ENCODE results near the gene NCBP2.

DNA sequence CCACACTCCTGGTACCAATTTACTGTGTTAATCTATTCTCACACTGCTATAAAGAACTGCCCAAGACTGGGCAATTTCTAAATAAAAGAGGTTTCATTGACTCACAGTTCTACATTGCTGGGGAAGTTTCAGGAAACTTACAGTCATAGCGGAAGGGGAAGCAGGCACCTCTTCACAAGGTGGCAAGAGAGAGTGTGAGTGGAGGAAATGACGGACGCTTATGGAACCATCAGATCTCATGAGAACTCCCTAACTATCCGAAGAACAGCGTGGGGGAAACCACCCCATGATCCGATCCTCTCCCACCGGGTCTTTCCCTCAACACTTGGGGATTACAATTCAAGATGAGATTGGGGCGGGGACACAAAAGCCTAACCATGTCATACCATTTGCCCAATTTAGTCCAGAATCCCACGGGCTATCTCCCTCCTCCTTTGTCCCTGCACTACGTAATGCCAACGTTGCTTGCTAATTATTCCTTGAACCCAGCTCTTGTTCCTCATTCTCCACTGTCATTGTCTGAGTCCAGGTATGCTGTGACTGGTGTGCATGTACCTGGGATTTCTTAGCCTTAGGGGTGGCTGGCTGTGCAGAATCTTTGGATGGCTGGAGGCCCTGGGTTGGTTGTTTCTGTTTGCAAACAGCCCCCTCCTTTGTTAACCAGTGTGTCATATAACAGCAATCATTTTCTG lies 22.9 kb upstream of the NCBP2 start:
- no peak for TF ChIP-seq MXI1 (conservative IDR thresholded peaks at IDR 0.05; ENCODE audit: poor library complexity, severe bottlenecking)
- TF ChIP-seq, protein P1, sequence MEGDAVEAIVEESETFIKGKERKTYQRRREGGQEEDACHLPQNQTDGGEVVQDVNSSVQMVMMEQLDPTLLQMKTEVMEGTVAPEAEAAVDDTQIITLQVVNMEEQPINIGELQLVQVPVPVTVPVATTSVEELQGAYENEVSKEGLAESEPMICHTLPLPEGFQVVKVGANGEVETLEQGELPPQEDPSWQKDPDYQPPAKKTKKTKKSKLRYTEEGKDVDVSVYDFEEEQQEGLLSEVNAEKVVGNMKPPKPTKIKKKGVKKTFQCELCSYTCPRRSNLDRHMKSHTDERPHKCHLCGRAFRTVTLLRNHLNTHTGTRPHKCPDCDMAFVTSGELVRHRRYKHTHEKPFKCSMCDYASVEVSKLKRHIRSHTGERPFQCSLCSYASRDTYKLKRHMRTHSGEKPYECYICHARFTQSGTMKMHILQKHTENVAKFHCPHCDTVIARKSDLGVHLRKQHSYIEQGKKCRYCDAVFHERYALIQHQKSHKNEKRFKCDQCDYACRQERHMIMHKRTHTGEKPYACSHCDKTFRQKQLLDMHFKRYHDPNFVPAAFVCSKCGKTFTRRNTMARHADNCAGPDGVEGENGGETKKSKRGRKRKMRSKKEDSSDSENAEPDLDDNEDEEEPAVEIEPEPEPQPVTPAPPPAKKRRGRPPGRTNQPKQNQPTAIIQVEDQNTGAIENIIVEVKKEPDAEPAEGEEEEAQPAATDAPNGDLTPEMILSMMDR (IDR thresholded peaks at IDR 0.05; ENCODE audit: poor library complexity, severe bottlenecking), result no peak
- no peak for TF ChIP-seq EZH2 (IDR thresholded peaks at IDR 0.05; ENCODE audit: borderline replicate concordance, insufficient read depth, low read length, poor library complexity, severe bottlenecking)
- TF ChIP-seq SMC3 (conservative IDR thresholded peaks at IDR 0.05; ENCODE audit: poor library complexity), result no peak
